ENCODE data around the gene ADARB2. TPM values are rescaled to one million over a fixed set of nuclear protein-coding genes. Genes with fewer than 3 reads are reported as not detected.

ADARB2 gene
- total RNA-seq, 8 experiments from 2014 or later, result 0.13 to 2.6 (median 1.5) TPM

GRCh38 chr10:1677307-1677939 lies 59.9 kb downstream of the ADARB2 start:
- 17 to 78% (median 20%) methylated on average over 1 to 6 of the region's 6 CpGs; no CpG with 5 or more reads in 5 of the 10 experiments for WGBS, 10 experiments

GRCh38 chr10:1674501-1674900 lies 62.8 kb downstream of the ADARB2 start:
- no peak overlapping the region for H3K27ac ChIP-seq
- in situ Hi-C loops (cut with MboI; ENCODE audit: low pct_unique_long_range_greater_than_20kb in 2 of 9, low sequenced_read_pairs in 9 of 9, unreplicated experiment in 9 of 9), result no loop called here
- no peak for ATAC-seq (replicated peaks in 6 of 8)
- peaks cover 0 to 2% of the 10 kb centered on the region in 2 donors for H3K4me1 ChIP-seq (replicated peaks in 1 of 2)
- no peak overlapping the region for H3K4me3 ChIP-seq
- WGBS, 10 experiments, result 21 to 97% (median 84%) methylated on average over 1 to 11 of the region's 11 CpGs

More at GRCh38 chr10:1677307-1677939, 59.9 kb downstream of the ADARB2 start:
- Histone ChIP-seq H3K27ac (no peak overlapping the region), H3K4me1 (replicated peaks in 1 of 2) (no peaks in the 10 kb centered on the region), H3K4me3 (no peak overlapping the region)
- peak in 1 of 8 experiments; percentile 31 for ATAC-seq (replicated peaks in 6 of 8)
- in situ Hi-C loops (cut with MboI; ENCODE audit: low pct_unique_long_range_greater_than_20kb in 2 of 9, low sequenced_read_pairs in 9 of 9, unreplicated experiment in 9 of 9), result no loop called here

- no peak for ATAC-seq (replicated peaks in 6 of 8)
- Histone ChIP-seq H3K27ac (no peak overlapping the region), H3K4me1 (replicated peaks in 1 of 2) (peaks cover 2 to 4% of the 10 kb centered on the region in 2 donors), H3K4me3 (no peak overlapping the region)
- in situ Hi-C loops (cut with MboI; ENCODE audit: low pct_unique_long_range_greater_than_20kb in 2 of 9, low sequenced_read_pairs in 9 of 9, unreplicated experiment in 9 of 9), result no loop called here
- 4 to 93% (median 72%) methylated on average over 1 to 15 of the region's 21 CpGs for WGBS, 10 experiments
These were observed 63.6 kb downstream of the ADARB2 start for GRCh38 chr10:1673568-1674345.

DNA sequence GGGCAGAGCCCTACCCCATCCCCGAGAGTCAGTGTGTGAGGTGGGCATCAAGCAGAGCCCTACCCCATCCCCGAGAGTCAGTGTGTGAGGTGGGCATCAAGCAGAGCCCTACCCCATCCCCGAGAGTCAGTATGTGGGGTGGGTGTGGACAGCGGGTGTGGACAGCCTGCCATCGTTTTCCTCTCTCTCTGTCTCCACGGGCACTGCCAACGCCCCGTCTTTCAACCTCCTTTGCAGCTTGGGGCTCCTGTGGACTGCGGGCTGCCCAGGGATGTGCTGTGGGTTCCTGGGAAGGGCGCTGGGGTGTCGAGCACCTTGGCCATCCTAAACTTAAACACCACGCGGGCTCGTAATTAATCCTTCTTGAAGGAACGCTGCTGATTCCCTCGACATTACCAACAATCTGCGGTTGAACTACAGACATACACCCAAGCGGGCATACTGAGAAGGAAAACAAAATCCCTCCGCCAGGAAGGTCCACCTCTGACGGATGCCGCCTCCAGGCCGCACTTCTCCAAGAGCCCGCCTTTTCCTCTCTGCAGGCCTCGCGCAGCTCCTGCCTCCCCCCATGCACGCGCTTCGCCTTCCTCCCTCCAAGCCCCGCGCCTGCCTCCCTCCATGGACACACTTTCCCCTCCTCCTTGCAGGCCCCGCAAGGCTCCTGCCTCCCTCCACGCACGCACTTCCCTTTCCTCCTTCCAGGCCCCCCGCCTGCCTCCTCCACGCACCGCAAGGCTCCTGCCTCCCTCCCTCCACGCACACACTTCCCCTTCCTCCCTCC lies 65.1 kb downstream of the ADARB2 start:
- peak in 1 of 8 experiments; percentile 31 for ATAC-seq (replicated peaks in 6 of 8)
- peaks cover 5 to 11% of the 10 kb centered on the region in 2 donors for H3K4me1 ChIP-seq (replicated peaks in 1 of 2)
- H3K27ac ChIP-seq, result no peak overlapping the region
- in situ Hi-C loops (cut with MboI; ENCODE audit: low pct_unique_long_range_greater_than_20kb in 2 of 9, low sequenced_read_pairs in 9 of 9, unreplicated experiment in 9 of 9), result no loop called here
- WGBS, 10 experiments, result 92 to 100% (median 100%) methylated on average over 1 to 6 of the region's 37 CpGs; no CpG with 5 or more reads in 7 of the 10 experiments
- no peak overlapping the region for H3K4me3 ChIP-seq

DNA sequence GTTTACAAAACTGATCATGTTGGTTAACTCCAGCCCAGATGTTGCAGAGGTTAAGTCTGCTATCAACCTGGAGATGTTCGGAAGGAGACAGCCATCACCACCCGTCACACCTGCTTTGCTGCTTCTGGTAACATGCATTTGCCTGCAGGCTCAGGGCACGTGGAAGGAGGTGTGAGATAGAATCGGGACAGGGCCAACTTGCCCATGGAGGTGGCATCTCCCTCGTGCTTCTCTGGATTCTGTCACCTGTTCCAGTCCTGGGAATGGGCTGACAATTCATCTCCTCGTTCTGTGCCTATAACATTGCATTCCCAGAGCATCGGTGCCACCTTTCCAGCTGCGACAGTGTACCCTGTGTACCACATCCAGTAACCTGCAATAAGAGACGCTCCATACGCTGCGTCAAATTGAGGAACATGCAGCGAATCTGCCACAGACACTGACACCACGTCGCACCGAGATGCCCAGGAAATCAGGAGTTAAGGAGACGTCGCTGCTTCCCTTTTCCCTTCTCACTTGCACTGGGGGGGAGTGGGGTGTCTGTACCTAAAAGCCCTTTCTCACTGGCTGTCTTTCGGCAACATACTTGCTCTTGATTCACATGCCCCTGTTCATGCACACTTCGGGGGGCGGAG lies 65.8 kb downstream of the ADARB2 start:
- WGBS, 10 experiments, result 20 to 98% (median 87%) methylated on average over 2 to 15 of the region's 20 CpGs; no CpG with 5 or more reads in 2 of the 10 experiments
- H3K27ac ChIP-seq, result no peak overlapping the region
- peaks cover 5 to 11% of the 10 kb centered on the region in 2 donors for H3K4me1 ChIP-seq (replicated peaks in 1 of 2)
- in situ Hi-C loops (cut with MboI; ENCODE audit: low pct_unique_long_range_greater_than_20kb in 2 of 9, low sequenced_read_pairs in 9 of 9, unreplicated experiment in 9 of 9), result no loop called here
- no peak for ATAC-seq (replicated peaks in 6 of 8)
- H3K4me3 ChIP-seq, result no peak overlapping the region

- peaks cover 5 to 11% of the 10 kb centered on the region in 2 donors for H3K4me1 ChIP-seq (replicated peaks in 1 of 2)
- WGBS, 10 experiments, result 21 to 86% (median 77%) methylated on average over 1 to 27 of the region's 32 CpGs; no CpG with 5 or more reads in 3 of the 10 experiments
- H3K27ac ChIP-seq, result no peak overlapping the region
- peak in 4 of 8 experiments; percentile 19 to 37 (median 32) for ATAC-seq (replicated peaks in 6 of 8)
- in situ Hi-C loops (cut with MboI; ENCODE audit: low pct_unique_long_range_greater_than_20kb in 2 of 9, low sequenced_read_pairs in 9 of 9, unreplicated experiment in 9 of 9), result no loop called here
- H3K4me3 ChIP-seq, result no peak overlapping the region
These were observed 66.6 kb downstream of the ADARB2 start for GRCh38 chr10:1670541-1671365.

DNA sequence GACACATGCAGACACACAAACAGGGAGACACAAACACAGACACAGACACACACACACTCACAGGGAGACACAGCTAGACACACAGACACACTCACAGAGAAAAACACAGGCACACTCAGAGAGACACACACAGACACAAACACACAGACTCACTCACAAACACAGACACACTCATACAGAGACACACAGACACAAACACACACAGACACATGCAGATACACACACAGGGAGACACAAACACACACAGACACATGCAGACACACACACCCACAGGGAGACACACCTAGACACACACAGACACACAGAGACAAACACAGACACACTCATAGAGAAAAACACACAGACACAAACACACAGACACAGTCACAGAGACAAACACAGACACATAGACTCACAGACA lies 67.9 kb downstream of the ADARB2 start:
- Histone ChIP-seq H3K4me1 (replicated peaks in 1 of 2) (peaks cover 9 to 14% of the 10 kb centered on the region in 2 donors), H3K4me3 (no peak overlapping the region), H3K27ac (no peak overlapping the region)
- ATAC-seq (replicated peaks in 6 of 8), result no peak
- in situ Hi-C loops (cut with MboI; ENCODE audit: low pct_unique_long_range_greater_than_20kb in 2 of 9, low sequenced_read_pairs in 9 of 9, unreplicated experiment in 9 of 9), result no loop called here

GRCh38 chr10:1668399-1668798 lies 68.9 kb downstream of the ADARB2 start:
- Histone ChIP-seq H3K4me3 (no peak overlapping the region), H3K4me1 (replicated peaks in 1 of 2) (peaks cover 14 to 16% of the 10 kb centered on the region in 2 donors), H3K27ac (no peak overlapping the region)
- ATAC-seq (replicated peaks in 6 of 8), result peak in 5 of 8 experiments; percentile 23 to 80 (median 63)
- in situ Hi-C loops (cut with MboI; ENCODE audit: low pct_unique_long_range_greater_than_20kb in 2 of 9, low sequenced_read_pairs in 9 of 9, unreplicated experiment in 9 of 9), result no loop called here
- 5 to 67% (median 51%) methylated on average over 3 to 5 of the region's 5 CpGs; no CpG with 5 or more reads in 3 of the 10 experiments for WGBS, 10 experiments

DNA sequence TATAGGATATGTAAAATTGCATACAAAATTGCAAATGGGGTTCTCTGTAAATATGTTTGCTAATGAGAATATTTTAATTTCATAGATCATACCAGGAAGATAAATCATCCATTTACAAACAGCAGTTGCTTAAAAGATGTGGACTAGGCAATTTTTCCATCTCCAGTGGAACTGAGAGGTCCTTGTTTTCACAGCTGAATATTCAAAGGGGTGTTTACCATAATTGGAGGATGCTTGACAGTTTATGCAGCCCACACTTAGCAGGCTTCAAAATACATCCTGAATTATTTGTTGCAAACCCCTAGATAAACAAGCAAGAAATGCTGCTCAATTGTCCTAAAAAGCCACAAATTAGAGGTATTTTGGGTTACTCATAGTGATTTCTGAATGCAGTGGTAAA lies 69.9 kb downstream of the ADARB2 start:
- Histone ChIP-seq H3K4me1 (replicated peaks in 1 of 2) (peaks cover 14 to 16% of the 10 kb centered on the region in 2 donors), H3K27ac (no peak overlapping the region), H3K4me3 (no peak overlapping the region)
- in situ Hi-C loops (cut with MboI; ENCODE audit: low pct_unique_long_range_greater_than_20kb in 2 of 9, low sequenced_read_pairs in 9 of 9, unreplicated experiment in 9 of 9), result no loop called here
- ATAC-seq (replicated peaks in 6 of 8), result peak in 2 of 8 experiments; percentile 30 to 95

- Histone ChIP-seq H3K4me3 (no peak overlapping the region), H3K4me1 (replicated peaks in 1 of 2) (peaks cover 22 to 28% of the 10 kb centered on the region in 2 donors), H3K27ac (no peak overlapping the region)
- 93 to 100% (median 100%) methylated on average over 2 to 4 of the region's 20 CpGs; no CpG with 5 or more reads in 7 of the 10 experiments for WGBS, 10 experiments
- in situ Hi-C loops (cut with MboI; ENCODE audit: low pct_unique_long_range_greater_than_20kb in 2 of 9, low sequenced_read_pairs in 9 of 9, unreplicated experiment in 9 of 9), result no loop called here
- ATAC-seq (replicated peaks in 6 of 8), result no peak
These were observed 71.2 kb downstream of the ADARB2 start for GRCh38 chr10:1666147-1666546.

DNA sequence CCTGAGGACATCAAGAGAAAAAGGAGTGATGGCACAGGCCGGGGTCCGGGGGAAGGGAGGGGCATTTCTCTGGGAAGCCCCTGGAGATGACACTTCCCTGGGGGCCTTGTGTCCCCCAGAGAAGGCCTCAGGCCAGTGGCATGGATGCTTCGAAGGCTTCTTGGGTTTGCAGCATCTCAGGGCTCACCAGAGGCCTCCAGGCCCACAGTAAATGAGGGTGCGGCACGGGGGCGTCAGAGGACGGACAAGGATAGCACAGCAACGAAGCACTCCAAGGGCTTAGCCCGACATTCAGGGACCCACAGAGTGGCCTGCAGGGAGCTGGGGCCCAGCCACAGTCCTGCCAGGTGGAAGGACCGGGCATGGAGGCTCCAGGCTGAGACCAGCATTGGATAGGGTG lies 71.6 kb downstream of the ADARB2 start:
- WGBS, 10 experiments, result 0 to 100% (median 75%) methylated on average over 2 to 3 of the region's 10 CpGs; no CpG with 5 or more reads in 6 of the 10 experiments
- peaks cover 22 to 27% of the 10 kb centered on the region in 2 donors for H3K4me1 ChIP-seq (replicated peaks in 1 of 2)

More for the DNA sequence above, 71.6 kb downstream of the ADARB2 start:
- Histone ChIP-seq H3K27ac (no peak overlapping the region), H3K4me3 (no peak overlapping the region)
- in situ Hi-C loops (cut with MboI; ENCODE audit: low pct_unique_long_range_greater_than_20kb in 2 of 9, low sequenced_read_pairs in 9 of 9, unreplicated experiment in 9 of 9), result no loop called here
- ATAC-seq (replicated peaks in 6 of 8), result no peak
